GM12892 (cell line): ENCODE results near the gene ZFYVE28. TPM values are rescaled to one million over a fixed set of nuclear protein-coding genes. Genes with fewer than 3 reads are reported as not detected.
"Not testable (repeated sequence)": the region's sequence is repeated elsewhere in the genome, so short reads cannot be mapped to it uniquely, and the experiment has no call there.

ENCODE experiments used
- DNase-seq: peaks from one replicate; pipeline ENCODE4 v3.0.0; 2011; ENCODE audit not compliant: insufficient read length
- FAIRE-seq: peaks from 2 replicates; lab custom pipeline; 2011; peaks lifted over from hg19 to GRCh38; lab: Jason Lieb, UNC
- POLR2A ChIP-seq: IDR thresholded peaks from 2 replicates; pipeline ENCODE4 v1.6.1; 2011; ENCODE audit warnings: low read depth, low read length, control low read depth
- POLR2AphosphoS5 ChIP-seq: IDR thresholded peaks from 2 replicates; pipeline ENCODE4 v1.6.1; 2011; ENCODE audit warnings: low read depth, low read length, control low read depth
- TAF1 ChIP-seq: IDR thresholded peaks from 2 replicates; pipeline ENCODE4 v1.6.1; 2011; ENCODE audit warnings: low read depth, mild to moderate bottlenecking, control low read depth, low read length, borderline replicate concordance
- polyA plus RNA-seq: library from polyadenylated mRNA; unstranded; fragments of >200 nt; gene quantifications from one replicate; pipeline ENCODE4 v1.2.1, GENCODE V29; 2012; ENCODE audit warnings: missing spikeins, inconsistent platforms; ENCODE audit not compliant: missing spikeins

The ZFYVE28 gene
- 1.7 TPM for polyA plus RNA-seq

- FAIRE-seq (no peak), DNase-seq (no peak)
- no peak for TF ChIP-seq POLR2AphosphoS5
- no peak for TF ChIP-seq TAF1
- no peak for TF ChIP-seq POLR2A
These were observed at the start of gene ZFYVE28 for GRCh38 chr4:2417765-2418649. TSS of gene ZFYVE28 (minus strand) at chr4:2418645. CDS start at chr4:2418323, 322 bp downstream.

GRCh38 chr4:2465544-2465943, 47.1 kb upstream of the ZFYVE28 start:
- not testable (repeated sequence) for FAIRE-seq, DNase-seq

- DNase-seq: no peak
- TF ChIP-seq TAF1 (no peak), POLR2AphosphoS5 (no peak), POLR2A (no peak)
- FAIRE-seq: no peak
These were observed 46.6 kb upstream of the ZFYVE28 start for GRCh38 chr4:2465032-2465431.

DNA sequence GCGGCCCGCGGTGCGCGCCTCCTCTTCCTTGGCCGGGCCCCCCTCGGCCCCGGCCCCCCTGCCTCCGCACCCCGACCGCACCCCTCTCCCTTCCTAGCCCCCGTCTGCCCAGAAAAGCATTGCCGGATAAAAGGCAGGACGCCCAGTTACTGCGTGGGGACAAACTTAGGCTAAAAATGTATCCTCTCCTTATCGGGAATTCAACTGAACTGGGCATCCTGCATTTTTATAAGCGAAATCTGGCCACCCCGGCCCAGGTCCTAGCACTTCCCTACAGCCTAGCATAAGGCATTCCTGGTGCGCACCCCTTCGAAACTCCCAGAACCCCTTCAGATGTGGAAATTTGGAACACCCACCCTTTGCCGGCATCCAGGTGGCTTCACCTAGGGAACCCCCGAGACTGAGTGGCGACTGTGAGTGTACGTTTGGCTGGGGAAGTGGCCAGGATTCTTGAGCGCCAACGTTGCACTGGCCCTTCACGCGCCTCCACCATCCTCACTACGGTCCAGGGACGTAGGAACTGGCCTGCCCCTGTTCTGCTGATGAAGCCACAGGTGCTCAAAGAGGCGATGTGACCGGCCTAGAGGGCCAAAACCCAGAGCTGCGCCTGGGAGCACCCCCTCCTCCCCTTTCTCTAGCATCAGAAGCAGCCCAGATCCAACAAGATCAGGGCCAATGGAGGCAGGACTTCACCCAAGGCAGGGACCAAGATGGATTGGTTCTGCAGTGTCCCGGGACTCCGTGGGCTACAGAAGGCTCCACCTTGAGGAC, 44.7 kb upstream of the ZFYVE28 start:
- FAIRE-seq (no peak), DNase-seq (no peak)
- no peak for TF ChIP-seq POLR2AphosphoS5
- no peak for TF ChIP-seq POLR2A
- TF ChIP-seq TAF1: no peak

DNA sequence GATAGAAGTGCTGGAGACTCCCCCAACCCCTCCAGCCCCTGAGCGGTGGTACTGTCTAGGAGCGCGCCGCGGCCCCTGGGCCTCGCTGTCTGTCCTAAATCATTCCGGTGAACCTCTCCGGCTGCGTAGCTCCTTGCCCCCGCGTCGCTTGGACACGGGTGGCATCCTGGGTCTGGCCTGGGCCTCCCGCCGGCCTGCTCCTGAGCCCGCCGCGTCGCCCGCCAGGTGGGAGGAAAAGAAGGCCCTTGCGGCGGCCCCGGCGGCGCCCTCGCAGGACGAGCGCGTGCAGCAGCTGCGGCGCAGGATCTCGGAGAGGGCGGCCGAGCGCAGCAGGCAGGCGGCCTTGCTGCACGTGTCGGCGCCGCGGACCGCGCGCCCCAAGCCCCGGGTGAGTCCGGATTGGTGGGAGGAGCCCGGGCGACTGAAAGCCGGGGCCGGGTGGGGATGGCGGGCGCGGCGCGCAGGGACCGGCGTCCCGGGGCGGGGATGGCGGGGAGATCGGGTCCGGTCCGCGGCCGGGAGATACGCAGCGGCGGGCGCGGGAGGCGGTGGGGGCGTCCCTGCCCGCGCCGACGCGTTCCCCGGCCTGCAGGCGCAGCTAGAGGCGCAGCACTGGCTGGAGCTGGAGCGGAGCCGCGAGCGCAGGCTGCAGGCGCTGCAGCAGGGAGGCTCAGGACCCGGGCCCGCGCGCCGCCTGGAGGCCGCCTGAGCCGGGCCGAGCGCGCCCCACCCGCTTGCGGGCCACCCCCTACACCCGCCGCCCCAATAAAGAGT, 44.0 kb upstream of the ZFYVE28 start:
- DNase-seq: peak; percentile 88
- peak; percentile 87 for FAIRE-seq

GRCh38 chr4:2461246-2461960, 43.0 kb upstream of the ZFYVE28 start:
- DNase-seq (no peak), FAIRE-seq (no peak)

More for the DNA sequence above, 44.0 kb upstream of the ZFYVE28 start:
- TF ChIP-seq POLR2AphosphoS5 (no peak), TAF1 (no peak), POLR2A (no peak)

GRCh38 chr4:2459589-2460349, 41.3 kb upstream of the ZFYVE28 start:
- DNase-seq (no peak), FAIRE-seq (no peak)
- TF ChIP-seq POLR2A (no peak), TAF1 (no peak), POLR2AphosphoS5 (no peak)

More at GRCh38 chr4:2461246-2461960, 43.0 kb upstream of the ZFYVE28 start:
- TF ChIP-seq TAF1: no peak
- no peak for TF ChIP-seq POLR2AphosphoS5
- TF ChIP-seq POLR2A: no peak

DNA sequence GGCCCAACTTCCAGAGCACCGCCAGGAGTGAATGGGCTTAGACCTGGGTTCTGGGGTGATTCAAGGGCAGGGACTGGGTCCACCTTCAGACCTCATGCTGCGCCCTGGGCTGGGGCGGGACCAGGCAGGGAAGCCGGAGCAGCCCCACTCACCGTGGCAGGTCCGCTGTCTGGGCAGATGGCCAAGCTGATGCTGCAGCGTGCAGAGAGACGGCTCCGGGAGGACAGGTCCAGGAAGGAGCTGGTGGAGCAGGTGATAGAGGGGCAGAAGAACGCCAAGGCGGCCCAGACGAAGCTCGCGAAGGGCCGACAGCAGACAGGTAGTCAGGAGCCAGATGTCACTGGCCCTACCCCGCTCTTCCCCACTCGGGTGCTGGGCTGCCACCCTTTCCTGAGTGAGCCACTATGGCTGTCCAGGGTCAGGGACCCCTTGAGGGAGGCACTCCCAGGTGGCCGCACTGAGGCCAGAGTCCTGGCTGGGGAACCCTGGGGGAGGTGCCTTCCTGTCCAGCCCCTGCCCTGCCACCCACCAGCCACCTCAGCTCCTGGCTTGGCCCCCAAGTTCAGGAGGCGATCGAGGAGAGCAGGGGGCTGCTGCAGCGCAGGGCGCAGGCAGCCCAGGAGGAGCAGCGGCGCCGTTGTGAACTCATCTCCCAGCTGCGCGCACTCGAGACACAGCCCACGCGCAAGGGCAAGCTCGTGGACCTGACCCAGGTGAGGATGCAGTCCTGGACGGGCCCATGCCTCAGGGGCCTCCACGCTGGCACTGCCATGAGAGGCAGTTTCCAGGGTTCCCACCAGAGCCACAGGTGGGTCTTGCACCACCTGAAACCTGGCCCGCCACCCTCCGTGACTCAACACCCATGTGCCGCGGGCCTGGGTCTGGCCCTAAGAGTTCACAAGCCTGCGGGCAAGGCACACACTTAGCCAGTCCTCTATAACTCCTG, 40.4 kb upstream of the ZFYVE28 start:
- FAIRE-seq: no peak
- no peak for DNase-seq
- no peak for TF ChIP-seq TAF1
- TF ChIP-seq POLR2AphosphoS5: no peak
- TF ChIP-seq POLR2A: no peak

DNA sequence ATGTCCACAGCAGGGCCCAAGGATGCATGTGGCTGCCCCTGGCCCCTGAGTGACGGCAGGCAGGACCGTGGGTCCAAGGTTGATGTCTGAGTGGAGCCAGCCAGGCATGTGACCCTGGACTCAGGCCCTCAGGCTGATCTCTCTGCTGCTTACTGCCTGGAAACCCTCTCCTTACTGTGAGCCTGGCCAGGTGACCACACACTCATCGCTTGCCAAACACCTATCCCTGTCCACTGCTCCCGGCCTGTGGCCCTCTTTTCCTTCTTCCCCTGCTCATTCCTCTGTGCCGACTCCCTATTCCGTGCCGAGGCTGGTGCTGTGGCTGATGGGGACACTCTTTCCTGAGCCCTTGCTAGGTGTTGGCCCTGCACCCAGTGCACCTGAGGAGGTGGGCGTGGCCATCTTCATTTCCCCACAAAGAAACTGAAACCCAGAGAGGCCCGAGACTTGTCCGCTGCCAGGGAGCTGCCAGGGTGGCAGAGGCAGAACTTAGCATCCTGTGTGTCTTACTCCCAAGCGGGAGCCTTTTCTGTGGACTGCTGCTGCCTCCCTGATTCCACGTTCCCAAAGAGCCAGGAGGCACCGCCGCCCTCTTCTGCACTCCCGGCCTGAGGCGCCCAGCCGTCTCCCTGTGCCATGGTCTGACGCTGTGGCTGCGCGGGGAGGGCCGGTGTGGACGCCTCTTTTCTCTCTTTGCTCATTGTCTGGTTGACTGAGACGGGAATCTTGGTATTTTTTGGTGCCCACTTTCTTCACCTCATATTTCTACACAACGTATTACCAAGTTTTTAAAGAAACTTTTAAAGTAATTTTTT, 39.2 kb upstream of the ZFYVE28 start:
- DNase-seq (no peak), FAIRE-seq (no peak)
- no peak for TF ChIP-seq TAF1
- TF ChIP-seq POLR2A: no peak
- no peak for TF ChIP-seq POLR2AphosphoS5
